ENCODE measurements around the gene TRIM47.

- TF ChIP-seq REST (IDR thresholded peaks at IDR 0.05) (no peak), CTCF (IDR thresholded peaks at IDR 0.05; ENCODE audit: low read depth, low read length, missing input control) (no peak), RAD21 (IDR thresholded peaks at IDR 0.05) (no peak)
Measured at GRCh38 chr17:75898791-75899190, 20.4 kb upstream of the TRIM47 start.
